Astrocyte of the cerebellum (primary cell): Measurements from ENCODE around the gene GKN2.
"Not testable (repeated sequence)": the region's sequence is repeated elsewhere in the genome, so short reads cannot be mapped to it uniquely, and the experiment has no call there.

ENCODE experiments used
- DNase-seq: peaks from one replicate; pipeline ENCODE4 v3.0.0-alpha.2; 2011; ENCODE audit warnings: low read depth
- H3K4me3 ChIP-seq: 2 replicates; pipeline ENCODE4 v1.5.1; 2011; ENCODE audit warnings: mild to moderate bottlenecking, low read depth, low read length, moderate library complexity
- CTCF ChIP-seq: IDR thresholded peaks from 2 replicates; pipeline ENCODE4 v1.5.1; 2012; ENCODE audit warnings: low read length, low read depth, moderate library complexity, mild to moderate bottlenecking; ENCODE audit errors: missing control alignments
- in situ Hi-C: cut with HindIII; loops from 2 replicates; pipeline ENCODE4 v1.10.0; 2017; ENCODE audit warnings: low sequenced_read_pairs

Gene GKN2

GRCh38 chr2:68968221-68968620, 15.5 kb upstream of the GKN2 start:
- in situ Hi-C loops = no loop called here
- no peak overlapping the region for H3K4me3 ChIP-seq
- no peak for TF ChIP-seq CTCF
- DNase-seq = no peak

GRCh38 chr2:68964282-68964681, 11.6 kb upstream of the GKN2 start:
- DNase-seq = no peak
- in situ Hi-C loops = no loop called here
- TF ChIP-seq CTCF = no peak
- H3K4me3 ChIP-seq = no peak overlapping the region

GRCh38 chr2:68961380-68961779, 8.7 kb upstream of the GKN2 start:
- in situ Hi-C loops = no loop called here

GRCh38 chr2:68959001-68959400, 6.3 kb upstream of the GKN2 start:
- H3K4me3 ChIP-seq = no peak overlapping the region
- TF ChIP-seq CTCF = no peak
- no peak for DNase-seq
- in situ Hi-C loops = no loop called here

More at GRCh38 chr2:68961380-68961779, 8.7 kb upstream of the GKN2 start:
- no peak for DNase-seq
- no peak for TF ChIP-seq CTCF
- no peak overlapping the region for H3K4me3 ChIP-seq

- DNase-seq, H3K4me3 ChIP-seq, in situ Hi-C loops: not testable (repeated sequence)
Measured at GRCh38 chr2:68955432-68955831, 2.7 kb upstream of the GKN2 start.

GRCh38 chr2:68951899-68952298, 794 bp downstream of the GKN2 start:
- no peak for DNase-seq
- no peak for TF ChIP-seq CTCF
- H3K4me3 ChIP-seq = no peak overlapping the region
- in situ Hi-C loops = no loop called here

- no peak for TF ChIP-seq CTCF
- no peak overlapping the region for H3K4me3 ChIP-seq
- DNase-seq = no peak
- in situ Hi-C loops = no loop called here
Measured at GRCh38 chr2:68948710-68949109, 4.0 kb downstream of the GKN2 start.
